Epithelial cell of proximal tubule (primary cell): ENCODE results near the gene SIGMAR1. TPM values are rescaled to one million over a fixed set of nuclear protein-coding genes. Genes with fewer than 3 reads are reported as not detected.
A peak's percentile ranks its signal among the peaks of the same experiment; 100 is the strongest.

Experiments
- DNase-seq: peaks from one replicate; pipeline ENCODE4 v3.0.0-alpha.2; 2011; ENCODE audit warnings: low read depth
- H3K4me3 ChIP-seq: 2 replicates; pipeline ENCODE4 v1.5.1; 2011; ENCODE audit warnings: low read depth, mild to moderate bottlenecking, low read length
- CTCF ChIP-seq: conservative IDR thresholded peaks from 2 replicates; pipeline ENCODE4 v1.5.1; 2012; ENCODE audit warnings: low read depth, mild to moderate bottlenecking, low read length
- total RNA-seq: library from RNA; depleted of rRNA; stranded (reverse); fragments of >200 nt; gene quantifications from 2 replicates; pipeline ENCODE4 v1.2.3, GENCODE V29; 2015

The SIGMAR1 gene
- total RNA-seq, 1 donor from 2014 or later = 97.9 TPM

- DNase-seq = no peak
- no peak for TF ChIP-seq CTCF
- H3K4me3 ChIP-seq = no peak overlapping the region
These were observed 13.2 kb upstream of the SIGMAR1 start for GRCh38 chr9:34650816-34651215.

- TF ChIP-seq CTCF = no peak
- H3K4me3 ChIP-seq = no peak overlapping the region
- no peak for DNase-seq
These were observed 11.1 kb upstream of the SIGMAR1 start for GRCh38 chr9:34648673-34649072.

GRCh38 chr9:34647651-34648050 lies 10.1 kb upstream of the SIGMAR1 start:
- no peak for DNase-seq
- TF ChIP-seq CTCF = no peak
- H3K4me3 ChIP-seq = peak overlapping the region; percentile 70

- no peak for DNase-seq
- TF ChIP-seq CTCF = no peak
- peak overlapping the region; percentile 70 for H3K4me3 ChIP-seq
These were observed 9.5 kb upstream of the SIGMAR1 start for GRCh38 chr9:34647084-34647403.

GRCh38 chr9:34646211-34647083 lies 8.9 kb upstream of the SIGMAR1 start, which contains the start of gene GALT:
GALT (plus strand) TSS chr9:34646675; CDS start chr9:34646705, 30 bp downstream.
- H3K4me3 ChIP-seq = peak within 1 kb of the TSS; percentile 70
- DNase-seq = no peak
- TF ChIP-seq CTCF = peak; percentile 54

- no peak for DNase-seq
- no peak for TF ChIP-seq CTCF
- H3K4me3 ChIP-seq = no peak overlapping the region
These were observed 7.3 kb upstream of the SIGMAR1 start for GRCh38 chr9:34644766-34645314.
